A549 treated with AZD9567 at 1 μM for 4 hours (cell line): ENCODE data around the gene TARS2. TPM values are rescaled to one million over a fixed set of nuclear protein-coding genes. Genes with fewer than 3 reads are reported as not detected.

Experiments used
- total RNA-seq: library from RNA; stranded (reverse); fragments of 200-300 nt; extraction: Qiagen RNA extraction; gene quantifications from 5 replicates; pipeline ENCODE4 v1.2.3, GENCODE V29; 2022; ENCODE audit not compliant: insufficient read depth

Gene TARS2, protein sequence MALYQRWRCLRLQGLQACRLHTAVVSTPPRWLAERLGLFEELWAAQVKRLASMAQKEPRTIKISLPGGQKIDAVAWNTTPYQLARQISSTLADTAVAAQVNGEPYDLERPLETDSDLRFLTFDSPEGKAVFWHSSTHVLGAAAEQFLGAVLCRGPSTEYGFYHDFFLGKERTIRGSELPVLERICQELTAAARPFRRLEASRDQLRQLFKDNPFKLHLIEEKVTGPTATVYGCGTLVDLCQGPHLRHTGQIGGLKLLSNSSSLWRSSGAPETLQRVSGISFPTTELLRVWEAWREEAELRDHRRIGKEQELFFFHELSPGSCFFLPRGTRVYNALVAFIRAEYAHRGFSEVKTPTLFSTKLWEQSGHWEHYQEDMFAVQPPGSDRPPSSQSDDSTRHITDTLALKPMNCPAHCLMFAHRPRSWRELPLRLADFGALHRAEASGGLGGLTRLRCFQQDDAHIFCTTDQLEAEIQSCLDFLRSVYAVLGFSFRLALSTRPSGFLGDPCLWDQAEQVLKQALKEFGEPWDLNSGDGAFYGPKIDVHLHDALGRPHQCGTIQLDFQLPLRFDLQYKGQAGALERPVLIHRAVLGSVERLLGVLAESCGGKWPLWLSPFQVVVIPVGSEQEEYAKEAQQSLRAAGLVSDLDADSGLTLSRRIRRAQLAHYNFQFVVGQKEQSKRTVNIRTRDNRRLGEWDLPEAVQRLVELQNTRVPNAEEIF
- total RNA-seq = 18.0 to 22.2 TPM (median 20.4 TPM) in 5 replicates

DNA sequence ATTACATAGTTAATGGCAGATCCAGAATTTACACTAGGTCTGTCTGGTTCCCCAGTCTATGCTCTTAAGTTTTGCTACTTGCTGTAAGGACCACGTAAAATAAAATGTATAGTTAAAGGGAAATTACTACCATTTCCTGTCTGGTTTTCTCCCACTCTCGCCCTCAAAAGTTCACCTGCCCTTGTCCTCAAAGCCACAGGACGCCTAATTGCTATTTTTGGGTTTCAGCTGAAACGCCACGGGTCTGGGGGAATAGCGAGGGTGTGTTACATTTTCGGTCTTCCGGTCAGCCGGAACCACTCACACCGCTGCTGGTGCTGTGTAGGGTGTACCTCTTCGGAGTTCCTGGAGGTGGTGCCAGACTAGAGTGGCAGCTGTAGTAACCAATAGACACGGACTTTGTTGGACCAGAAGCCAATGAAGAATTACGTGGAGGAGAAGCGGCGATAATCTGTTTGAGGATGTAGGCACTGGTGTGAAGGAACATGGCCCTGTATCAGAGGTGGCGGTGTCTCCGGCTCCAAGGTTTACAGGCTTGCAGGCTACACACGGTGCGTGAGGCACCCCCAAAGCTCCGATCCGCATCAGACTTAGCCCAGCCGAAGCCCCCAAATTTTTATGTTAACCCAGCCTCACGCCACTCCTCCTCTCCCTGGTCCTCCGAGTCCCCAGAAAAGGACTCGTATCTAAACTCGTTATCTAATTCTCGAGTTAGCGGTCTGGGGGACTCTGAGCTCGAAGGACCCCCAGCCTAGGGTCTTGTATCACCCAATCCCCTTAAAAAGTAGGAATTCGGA lies at the start of gene TARS2:
Gene TARS2 (plus strand): TSS at position 454 of the 797 bp plus-strand sequence. CDS start 32 bp downstream, at position 486.

DNA sequence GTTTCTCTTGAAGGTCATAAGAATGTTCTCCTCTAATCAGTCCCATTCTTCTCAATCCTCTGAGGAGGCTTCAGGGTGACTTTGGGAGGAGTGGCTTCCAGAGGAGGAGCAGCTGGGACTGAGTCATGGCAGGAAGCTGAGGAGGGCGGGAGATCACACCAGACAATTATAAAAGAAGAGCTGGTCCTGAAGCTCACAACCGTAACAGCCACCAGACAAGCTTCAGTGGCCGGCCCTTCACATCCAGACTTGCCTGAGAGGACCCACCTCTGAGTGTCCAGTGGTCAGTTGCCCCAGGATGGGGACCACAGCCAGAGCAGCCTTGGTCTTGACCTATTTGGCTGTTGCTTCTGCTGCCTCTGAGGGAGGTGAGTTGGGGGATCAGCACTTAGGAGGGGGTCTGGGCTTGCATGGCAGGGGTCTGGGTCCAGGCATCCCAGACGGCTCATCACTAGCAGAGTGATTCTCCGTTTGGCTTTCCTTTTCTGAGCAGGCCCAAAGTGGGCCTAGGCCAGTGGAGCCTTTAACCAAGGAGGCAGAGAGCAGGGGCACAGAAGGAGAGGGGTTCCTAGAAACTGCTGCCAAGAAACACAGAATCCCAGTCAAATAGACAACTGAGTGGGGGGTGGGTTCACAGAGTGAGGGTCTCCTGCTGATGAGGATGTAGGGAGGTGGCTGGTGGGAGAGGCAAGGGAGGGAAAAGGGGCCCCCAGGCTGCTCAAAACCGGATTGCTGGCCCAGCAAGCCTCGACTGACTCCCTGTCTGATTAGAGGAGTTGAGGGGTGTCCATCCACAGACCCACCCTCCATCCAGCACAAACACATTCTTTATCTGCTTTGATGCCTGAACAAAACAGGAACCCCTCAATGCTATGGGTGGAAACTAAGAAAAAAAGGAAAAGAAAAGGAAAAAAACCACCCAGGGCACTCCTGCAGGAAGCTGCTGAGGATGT lies 21.0 kb downstream of the TARS2 start, which contains the start of gene ECM1:
Gene ECM1 (plus strand): TSS at position 198 of the 953 bp plus-strand sequence. CDS start 101 bp downstream, at position 299.

DNA sequence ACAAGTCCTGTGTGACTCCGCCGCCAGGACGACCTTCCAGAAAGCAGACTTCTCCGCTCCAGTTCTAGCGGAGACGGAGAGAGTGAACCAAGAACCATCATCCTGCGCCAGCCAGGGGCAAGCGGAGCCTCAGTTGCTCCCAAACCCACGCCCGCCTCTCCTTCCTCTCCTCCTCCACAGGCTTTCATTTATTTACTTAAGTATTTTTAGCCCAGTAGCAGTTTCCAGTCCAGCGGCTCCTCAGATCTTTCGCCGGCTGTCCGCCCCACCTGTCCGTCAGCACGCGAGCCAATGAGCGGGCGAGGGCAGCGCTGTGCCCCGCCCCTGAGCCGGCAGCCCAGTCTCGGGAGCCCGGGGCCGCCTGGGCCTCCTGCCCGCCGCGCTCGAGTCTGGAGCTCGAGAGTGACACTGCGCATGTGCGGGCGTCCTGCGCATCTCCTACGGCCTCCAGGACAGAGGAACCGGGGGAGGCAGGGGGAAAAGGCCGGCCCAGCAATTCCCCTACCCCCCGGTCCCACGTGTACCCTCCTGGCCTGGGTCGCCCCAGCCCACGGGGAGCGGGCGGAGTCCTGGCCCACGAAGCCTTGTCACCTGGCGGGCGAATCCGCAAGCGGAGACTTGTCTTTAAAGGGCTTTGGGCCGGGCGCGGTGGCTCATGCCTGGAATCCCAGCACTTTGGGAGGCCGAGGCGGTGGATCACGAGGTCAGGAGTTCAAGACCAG lies 28.3 kb downstream of the TARS2 start, which contains the start of gene FALEC:
Gene FALEC (plus strand): TSS at position 425 of the 722 bp plus-strand sequence.

DNA sequence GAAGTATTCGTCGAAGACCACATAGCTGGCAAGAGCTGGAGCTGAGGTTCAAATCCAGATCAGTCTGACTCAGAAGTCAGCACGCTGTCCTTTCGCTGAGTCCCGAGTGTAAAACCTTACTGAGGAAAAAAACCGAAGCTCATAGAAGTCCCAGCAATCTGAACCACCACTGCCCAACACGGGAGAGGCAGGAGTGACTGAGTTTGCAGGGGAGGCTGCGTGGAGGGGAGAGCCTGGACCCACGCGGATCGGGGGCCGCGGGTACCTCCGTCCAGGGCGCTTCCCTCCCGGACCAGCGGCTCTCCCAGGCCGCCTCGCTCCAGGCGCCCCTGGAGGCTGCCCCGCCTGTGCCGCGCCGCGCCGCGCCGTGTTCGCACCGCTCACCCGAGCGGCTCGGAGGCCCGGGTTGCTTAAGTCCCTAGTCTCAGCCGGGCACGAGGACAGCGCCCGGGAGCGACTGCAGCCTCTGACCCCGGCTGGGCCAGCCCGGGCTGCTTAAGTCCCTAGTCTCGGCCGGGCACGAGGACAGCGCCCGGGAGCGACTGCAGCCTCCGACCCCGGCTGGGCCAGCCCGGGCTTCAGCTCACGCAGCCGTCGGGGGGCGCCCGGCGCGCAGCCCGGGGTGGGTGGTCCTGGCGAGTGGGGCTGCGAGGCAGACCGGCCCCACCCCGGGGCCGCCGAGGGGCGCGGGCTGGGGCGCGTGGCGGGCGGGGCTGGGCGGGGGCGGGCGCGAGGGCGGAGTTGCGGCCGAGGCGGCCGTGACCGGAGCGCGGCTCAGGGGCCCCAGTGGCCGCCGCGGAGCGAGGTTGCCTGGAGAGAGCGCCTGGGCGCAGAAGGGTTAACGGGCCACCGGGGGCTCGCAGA lies 61.6 kb downstream of the TARS2 start, which contains the start of gene ADAMTSL4:
Gene ADAMTSL4 (plus strand): TSS at position 777 of the 864 bp plus-strand sequence. CDS start 2,881 bp downstream, outside the sequence.

Other genes with a start within 250 kb of the TARS2 start
- not detected in 5 replicates for gene CA14, start 229.6 kb upstream of the TARS2 start, total RNA-seq
- gene APH1A, start 218.4 kb upstream of the TARS2 start, total RNA-seq = 128 to 141 TPM (median 136 TPM) in 5 replicates
- gene C1orf54, start 214.6 kb upstream of the TARS2 start, total RNA-seq = 0.13 to 0.38 TPM (median 0.21 TPM) in 4 of 5 replicates, not detected in the other
- gene CIART, start 204.9 kb upstream of the TARS2 start, total RNA-seq = 0.88 to 1.3 TPM (median 1.1 TPM) in 4 of 5 replicates, not detected in the other
- gene MRPS21, start 193.6 kb upstream of the TARS2 start, total RNA-seq = 74.5 to 90.1 TPM (median 86.5 TPM) in 5 replicates
- 50.6 to 55.1 TPM (median 53.5 TPM) in 5 replicates for gene PRPF3, start 165.9 kb upstream of the TARS2 start, total RNA-seq
- 13.0 to 13.3 TPM (median 13.1 TPM) in 5 replicates for gene RPRD2, start 123.3 kb upstream of the TARS2 start, total RNA-seq
- 1.6 to 4.9 TPM (median 2.1 TPM) in 5 replicates for gene ECM1, start 20.7 kb downstream of the TARS2 start, total RNA-seq
- 0.17 to 0.22 TPM in 2 of 5 replicates, not detected in the others for gene FALEC, start 28.3 kb downstream of the TARS2 start, total RNA-seq
- 2.2 to 5.3 TPM (median 4.8 TPM) in 5 replicates for gene ADAMTSL4, start 62.0 kb downstream of the TARS2 start, total RNA-seq
- gene MCL1, start 92.2 kb downstream of the TARS2 start, total RNA-seq = 219 to 292 TPM (median 269 TPM) in 5 replicates
- gene ENSA, start 142.2 kb downstream of the TARS2 start, total RNA-seq = 129 to 139 TPM (median 135 TPM) in 5 replicates
- gene GOLPH3L, start 209.7 kb downstream of the TARS2 start, total RNA-seq = 12.1 to 20.9 TPM (median 15.5 TPM) in 5 replicates
- gene HORMAD1, start 233.5 kb downstream of the TARS2 start, total RNA-seq = 5.3 to 15.3 TPM (median 6.8 TPM) in 5 replicates